Measurements from ENCODE around the gene CD79A.

- no peak for TF ChIP-seq CTCF (IDR thresholded peaks at IDR 0.05)
- TF ChIP-seq POLR2A (IDR thresholded peaks at IDR 0.05) = no peak
- no peak for TF ChIP-seq POLR2AphosphoS5 (IDR thresholded peaks at IDR 0.05)
- no peak for TF ChIP-seq EP300 (IDR thresholded peaks at IDR 0.05)
Measured at GRCh38 chr19:41928221-41928683, 51.2 kb downstream of the CD79A start, which contains the start of gene ERFL.
